Peyer's patch (tissue), 4 donors: ENCODE data around the gene EBLN2.

Experiments used
- POLR2A ChIP-seq, 2 donors: fragments of 450-650 bp; IDR thresholded peaks; one replicate each; pipeline ENCODE4 v1.5.1; 2017; ENCODE audit warnings: antibody characterized with exemption in 2 of 2, mild to moderate bottlenecking in 2 of 2, moderate library complexity in 2 of 2
- TF ChIP-seq, protein P1 (sequence below), 6 experiments: fragments of 450-650 bp in 4 of 6; fragments of 200-600 bp in 2 of 6; sonication (generic) in 1 of 6; IDR thresholded peaks; one replicate each; pipeline ENCODE4 v1.5.1; 2017 to 2019; ENCODE audit warnings: antibody characterized with exemption in 6 of 6, mild to moderate bottlenecking in 3 of 6, moderate library complexity in 1 of 6

DNA sequence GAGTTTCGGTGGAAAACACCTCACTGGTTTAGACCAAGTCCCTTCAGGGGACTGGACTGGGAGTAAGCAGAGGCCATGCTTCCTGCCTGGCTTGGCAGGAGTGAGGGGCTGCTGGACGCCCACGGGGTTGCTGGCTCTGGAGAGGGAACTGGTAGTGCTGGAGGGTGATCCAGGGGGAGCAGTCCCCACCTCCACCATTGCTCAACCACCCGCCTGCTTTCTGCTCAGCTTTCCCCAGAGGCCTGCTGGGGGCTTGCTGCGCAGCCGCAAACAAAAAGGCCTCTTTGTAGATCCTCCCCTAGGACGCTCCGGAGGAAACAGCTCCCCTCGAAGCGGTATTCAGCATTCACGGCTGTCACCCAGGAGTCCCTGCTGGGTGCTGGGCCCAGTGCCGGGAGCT lies 33.5 kb downstream of the EBLN2 start:
- TF ChIP-seq, protein P1, sequence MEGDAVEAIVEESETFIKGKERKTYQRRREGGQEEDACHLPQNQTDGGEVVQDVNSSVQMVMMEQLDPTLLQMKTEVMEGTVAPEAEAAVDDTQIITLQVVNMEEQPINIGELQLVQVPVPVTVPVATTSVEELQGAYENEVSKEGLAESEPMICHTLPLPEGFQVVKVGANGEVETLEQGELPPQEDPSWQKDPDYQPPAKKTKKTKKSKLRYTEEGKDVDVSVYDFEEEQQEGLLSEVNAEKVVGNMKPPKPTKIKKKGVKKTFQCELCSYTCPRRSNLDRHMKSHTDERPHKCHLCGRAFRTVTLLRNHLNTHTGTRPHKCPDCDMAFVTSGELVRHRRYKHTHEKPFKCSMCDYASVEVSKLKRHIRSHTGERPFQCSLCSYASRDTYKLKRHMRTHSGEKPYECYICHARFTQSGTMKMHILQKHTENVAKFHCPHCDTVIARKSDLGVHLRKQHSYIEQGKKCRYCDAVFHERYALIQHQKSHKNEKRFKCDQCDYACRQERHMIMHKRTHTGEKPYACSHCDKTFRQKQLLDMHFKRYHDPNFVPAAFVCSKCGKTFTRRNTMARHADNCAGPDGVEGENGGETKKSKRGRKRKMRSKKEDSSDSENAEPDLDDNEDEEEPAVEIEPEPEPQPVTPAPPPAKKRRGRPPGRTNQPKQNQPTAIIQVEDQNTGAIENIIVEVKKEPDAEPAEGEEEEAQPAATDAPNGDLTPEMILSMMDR (IDR thresholded peaks at IDR 0.05), result no peak
- TF ChIP-seq POLR2A (IDR thresholded peaks at IDR 0.05), result no peak
